HEK293 (cell line): ENCODE measurements around the gene RPN2.
A peak's percentile ranks its signal among the peaks of the same experiment; 100 is the strongest.

Experiments
- CTCF ChIA-PET: fragments of 350-600 bp; formaldehyde crosslinking; extraction: SDS; loops from one replicate; lab custom pipeline; 2021; ENCODE audit warnings: antibody characterized with exemption; lab: Yijun Ruan, JAX
- POLR2A ChIA-PET: fragments of 300-600 bp; formaldehyde crosslinking; extraction: SDS; loops from one replicate; lab custom pipeline; 2020; ENCODE audit warnings: antibody characterized with exemption, inconsistent platforms; lab: Yijun Ruan, JAX
- H3K27ac ChIP-seq: fragments of 200-500 bp; sonication (Bioruptor generic); 2 replicates; pipeline ENCODE4 v1.5.1; 2014; ENCODE audit warnings: low read depth, low read length, control low read depth, inconsistent platforms; ENCODE audit errors: extremely low read depth
- H3K36me3 ChIP-seq, 2 experiments: fragments of 200-500 bp in 1 of 2; sonication (Bioruptor generic) in 1 of 2; 1 replicate in 1 of 2; 2 replicates in 1 of 2; pipeline ENCODE4 v1.5.1; 2014 to 2017; ENCODE audit warnings: inconsistent platforms in 2 of 2, low read length in 2 of 2; ENCODE audit not compliant: control insufficient read depth in 2 of 2, insufficient read depth in 1 of 2
- H3K4me1 ChIP-seq: fragments of 200-500 bp; sonication (Bioruptor generic); 2 replicates; pipeline ENCODE4 v1.5.1; 2014; ENCODE audit warnings: mild to moderate bottlenecking, low read length, inconsistent platforms; ENCODE audit not compliant: control insufficient read depth, insufficient read depth
- H3K4me3 ChIP-seq: 2 replicates; pipeline ENCODE4 v1.5.1; 2011; ENCODE audit warnings: low read depth, mild to moderate bottlenecking, control low read depth, low read length, moderate library complexity
- H3K9me3 ChIP-seq: fragments of 200-500 bp; sonication (Bioruptor generic); 2 replicates; pipeline ENCODE4 v1.5.1; 2014; ENCODE audit warnings: low read depth, low read length, inconsistent platforms; ENCODE audit not compliant: control insufficient read depth, insufficient read depth
- CTCF ChIP-seq: fragments of 450-650 bp; formaldehyde crosslinking; IDR thresholded peaks from 2 replicates; pipeline ENCODE4 v1.5.1; 2016; ENCODE audit warnings: missing biosample characterization, missing genetic modification characterization
- OSR2 ChIP-seq: fragments of 450-650 bp; formaldehyde crosslinking; IDR thresholded peaks from 2 replicates; pipeline ENCODE4 v1.5.1; 2016; ENCODE audit warnings: missing biosample characterization, missing genetic modification characterization
- ZBTB17 ChIP-seq: fragments of 450-650 bp; formaldehyde crosslinking; IDR thresholded peaks from 2 replicates; pipeline ENCODE4 v1.5.1; 2016; ENCODE audit warnings: missing biosample characterization, missing genetic modification characterization
- ZNF133 ChIP-seq: fragments of 450-650 bp; formaldehyde crosslinking; IDR thresholded peaks from 2 replicates; pipeline ENCODE4 v1.5.1; 2016; ENCODE audit warnings: missing biosample characterization, missing genetic modification characterization
- ZNF174 ChIP-seq: fragments of 450-650 bp; formaldehyde crosslinking; IDR thresholded peaks from 2 replicates; pipeline ENCODE4 v1.5.0; 2017; ENCODE audit warnings: missing biosample characterization, mild to moderate bottlenecking, missing genetic modification characterization
- ZNF214 ChIP-seq: fragments of 450-650 bp; formaldehyde crosslinking; IDR thresholded peaks from 2 replicates; pipeline ENCODE4 v1.5.1; 2017; ENCODE audit warnings: missing biosample characterization, mild to moderate bottlenecking, missing genetic modification characterization, borderline replicate concordance
- ZNF426 ChIP-seq: fragments of 450-650 bp; formaldehyde crosslinking; IDR thresholded peaks from 2 replicates; pipeline ENCODE4 v1.5.1; 2017; ENCODE audit warnings: missing biosample characterization, missing genetic modification characterization, mild to moderate bottlenecking, inconsistent platforms, moderate library complexity
- ZNF530 ChIP-seq: fragments of 450-650 bp; formaldehyde crosslinking; IDR thresholded peaks from 2 replicates; pipeline ENCODE4 v1.5.1; 2016; ENCODE audit warnings: low read depth, missing biosample characterization, missing genetic modification characterization
- ZNF560 ChIP-seq: fragments of 450-650 bp; formaldehyde crosslinking; IDR thresholded peaks from 2 replicates; pipeline ENCODE4 v1.5.1; 2017; ENCODE audit warnings: missing biosample characterization, missing genetic modification characterization, borderline replicate concordance
- ZNF654 ChIP-seq: fragments of 450-650 bp; formaldehyde crosslinking; IDR thresholded peaks from 2 replicates; pipeline ENCODE4 v1.5.1; 2016; ENCODE audit warnings: low read depth, missing biosample characterization, missing genetic modification characterization
- ZNF658 ChIP-seq: fragments of 450-650 bp; formaldehyde crosslinking; IDR thresholded peaks from 2 replicates; pipeline ENCODE4; 2016; ENCODE audit warnings: missing biosample characterization, missing genetic modification characterization
- ZNF704 ChIP-seq: fragments of 450-650 bp; formaldehyde crosslinking; IDR thresholded peaks from 2 replicates; pipeline ENCODE4 v1.5.1; 2016; ENCODE audit warnings: missing biosample characterization, missing genetic modification characterization
- ZNF830 ChIP-seq: fragments of 450-650 bp; IDR thresholded peaks from 2 replicates; pipeline ENCODE4 v1.5.0; 2018; ENCODE audit warnings: missing biosample characterization, missing genetic modification characterization, low read depth, mild to moderate bottlenecking, moderate library complexity

RPN2 gene

GRCh38 chr20:37280403-37280802 is 101.3 kb downstream of the RPN2 start:
- CTCF ChIA-PET = interaction anchor here (0.6 to 3.1 kb wide), 5 partner anchors 10 to 1128 kb away, joined by 3 to 11 read pairs (median 4); partner anchors contain the start of gene VSTM2L
- no peak overlapping the region for H3K27ac ChIP-seq
- POLR2A ChIA-PET = interaction anchor here (1.2 kb wide), 1 partner anchor 9 kb away, joined by 7 read pairs; the partner anchor contains the start of gene MANBAL

GRCh38 chr20:37282556-37282955 is 103.4 kb downstream of the RPN2 start:
- ChIA-PET POLR2A (no interaction called here), CTCF (interaction anchor here (0.7 to 3.1 kb wide), 7 partner anchors 13 to 253 kb away, joined by 3 to 17 read pairs (median 5); no protein-coding TSS in a partner anchor)
- no peak overlapping the region for H3K27ac ChIP-seq
- no peaks in the 10 kb centered on the region for H3K9me3 ChIP-seq
- TF ChIP-seq ZNF530 (tag by site-specific recombination) (no peak), ZNF704 (tag by site-specific recombination) (no peak), ZNF654 (tag by site-specific recombination) (peak; percentile 56), CTCF (tag by site-specific recombination) (peak; percentile 30; the same call in 1 of the 2 replicates)
- H3K4me1 ChIP-seq = no peaks in the 10 kb centered on the region
- no peak overlapping the region for H3K4me3 ChIP-seq
- no peaks in the 10 kb centered on the region for H3K36me3 ChIP-seq

More at GRCh38 chr20:37280403-37280802, 101.3 kb downstream of the RPN2 start:
- TF ChIP-seq ZNF174 (tag by site-specific recombination) = no peak
- TF ChIP-seq, all 188 proteins: peak for 0
- Histone ChIP-seq H3K4me1 (no peaks in the 10 kb centered on the region), H3K9me3 (no peaks in the 10 kb centered on the region), H3K36me3 (no peaks in the 10 kb centered on the region), H3K4me3 (no peak overlapping the region)

GRCh38 chr20:37283530-37284195 is 104.5 kb downstream of the RPN2 start:
- POLR2A ChIA-PET = no interaction called here
- H3K9me3 ChIP-seq = no peaks in the 10 kb centered on the region
- H3K4me3 ChIP-seq = no peak overlapping the region
- no peaks in the 10 kb centered on the region for H3K4me1 ChIP-seq
- TF ChIP-seq ZNF133 (tag by site-specific recombination) = no peak
- TF ChIP-seq, all 188 proteins: peak for 0
- CTCF ChIA-PET = interaction anchor here (1.9 to 3.1 kb wide), 2 partner anchors 14 to 102 kb away, joined by 11 to 17 read pairs; no protein-coding TSS in a partner anchor
- no peak overlapping the region for H3K27ac ChIP-seq
- no peaks in the 10 kb centered on the region for H3K36me3 ChIP-seq

GRCh38 chr20:37284691-37285161 is 105.6 kb downstream of the RPN2 start:
- TF ChIP-seq ZNF214 = no peak
- TF ChIP-seq ZNF560 (tag by site-specific recombination) = no peak
- TF ChIP-seq ZNF426 (tag by site-specific recombination) = no peak
- TF ChIP-seq ZBTB17 (tag by site-specific recombination) = 0 out of 2 replicates have a peak, but pooled peaks have one; percentile 29
- no peak for TF ChIP-seq ZNF830 (tag by site-specific recombination)
- TF ChIP-seq OSR2 (tag by site-specific recombination) = no peak
- no peak for TF ChIP-seq ZNF658 (tag by site-specific recombination)
- POLR2A ChIA-PET = interaction anchor here (0.5 to 0.6 kb wide), 2 partner anchors 8 to 61 kb away, joined by 3 read pairs; partner anchors contain the start of gene SRC
- no peaks in the 10 kb centered on the region for H3K9me3 ChIP-seq
- H3K4me3 ChIP-seq = no peak overlapping the region
- CTCF ChIA-PET = interaction anchor here (1.4 to 3.1 kb wide), 3 partner anchors 15 to 250 kb away, joined by 3 to 17 read pairs (median 12); no protein-coding TSS in a partner anchor
- H3K4me1 ChIP-seq = no peaks in the 10 kb centered on the region
- no peaks in the 10 kb centered on the region for H3K36me3 ChIP-seq
- H3K27ac ChIP-seq = no peak overlapping the region
